HEK293 (cell line): Measurements from ENCODE around the gene CCM2.

ENCODE experiments used
- CTCF ChIA-PET: fragments of 350-600 bp; formaldehyde crosslinking; extraction: SDS; loops from one replicate; lab custom pipeline; 2021; ENCODE audit warnings: antibody characterized with exemption; lab: Yijun Ruan, JAX
- POLR2A ChIA-PET: fragments of 300-600 bp; formaldehyde crosslinking; extraction: SDS; loops from one replicate; lab custom pipeline; 2020; ENCODE audit warnings: antibody characterized with exemption, inconsistent platforms; lab: Yijun Ruan, JAX
- H3K27ac ChIP-seq: fragments of 200-500 bp; sonication (Bioruptor generic); 2 replicates; pipeline ENCODE4 v1.5.1; 2014; ENCODE audit warnings: low read depth, low read length, control low read depth, inconsistent platforms; ENCODE audit errors: extremely low read depth
- H3K36me3 ChIP-seq, 2 experiments: fragments of 200-500 bp in 1 of 2; sonication (Bioruptor generic) in 1 of 2; 1 replicate in 1 of 2; 2 replicates in 1 of 2; pipeline ENCODE4 v1.5.1; 2014 to 2017; ENCODE audit warnings: inconsistent platforms in 2 of 2, low read length in 2 of 2; ENCODE audit not compliant: control insufficient read depth in 2 of 2, insufficient read depth in 1 of 2
- H3K4me1 ChIP-seq: fragments of 200-500 bp; sonication (Bioruptor generic); 2 replicates; pipeline ENCODE4 v1.5.1; 2014; ENCODE audit warnings: mild to moderate bottlenecking, low read length, inconsistent platforms; ENCODE audit not compliant: control insufficient read depth, insufficient read depth
- H3K4me3 ChIP-seq: 2 replicates; pipeline ENCODE4 v1.5.1; 2011; ENCODE audit warnings: low read depth, mild to moderate bottlenecking, control low read depth, low read length, moderate library complexity
- H3K9me3 ChIP-seq: fragments of 200-500 bp; sonication (Bioruptor generic); 2 replicates; pipeline ENCODE4 v1.5.1; 2014; ENCODE audit warnings: low read depth, low read length, inconsistent platforms; ENCODE audit not compliant: control insufficient read depth, insufficient read depth
- BCL11A ChIP-seq: fragments of 450-650 bp; formaldehyde crosslinking; IDR thresholded peaks from 2 replicates; pipeline ENCODE4 v1.5.1; 2016; ENCODE audit warnings: low read depth, missing biosample characterization, missing genetic modification characterization
- BCL11B ChIP-seq: fragments of 450-650 bp; formaldehyde crosslinking; IDR thresholded peaks from 2 replicates; pipeline ENCODE4 v1.5.1; 2016; ENCODE audit warnings: low read depth, missing biosample characterization, missing genetic modification characterization
- GLI2 ChIP-seq: fragments of 450-650 bp; formaldehyde crosslinking; IDR thresholded peaks from 2 replicates; pipeline ENCODE4; 2017; ENCODE audit warnings: missing biosample characterization, missing genetic modification characterization, low read depth, borderline replicate concordance
- OVOL3 ChIP-seq: fragments of 450-650 bp; formaldehyde crosslinking; IDR thresholded peaks from 2 replicates; pipeline ENCODE4 v1.5.1; 2016; ENCODE audit warnings: missing biosample characterization, missing genetic modification characterization
- TCF7L2 ChIP-seq: IDR thresholded peaks from 2 replicates; pipeline ENCODE4 v1.6.1; 2011; ENCODE audit warnings: low read depth, mild to moderate bottlenecking, inconsistent platforms, low read length, moderate library complexity, borderline replicate concordance
- YY2 ChIP-seq: fragments of 450-650 bp; formaldehyde crosslinking; IDR thresholded peaks from 2 replicates; pipeline ENCODE4 v1.5.1; 2016; ENCODE audit warnings: missing biosample characterization, missing genetic modification characterization
- ZBTB17 ChIP-seq: fragments of 450-650 bp; formaldehyde crosslinking; IDR thresholded peaks from 2 replicates; pipeline ENCODE4 v1.5.1; 2016; ENCODE audit warnings: missing biosample characterization, missing genetic modification characterization
- ZFP3 ChIP-seq: fragments of 450-650 bp; formaldehyde crosslinking; IDR thresholded peaks from 2 replicates; pipeline ENCODE4 v1.5.1; 2016; ENCODE audit warnings: low read depth, missing biosample characterization, missing genetic modification characterization
- ZNF10 ChIP-seq: fragments of 450-650 bp; formaldehyde crosslinking; IDR thresholded peaks from 2 replicates; pipeline ENCODE4 v1.5.1; 2017; ENCODE audit warnings: missing biosample characterization, missing genetic modification characterization
- ZNF133 ChIP-seq: fragments of 450-650 bp; formaldehyde crosslinking; IDR thresholded peaks from 2 replicates; pipeline ENCODE4 v1.5.1; 2016; ENCODE audit warnings: missing biosample characterization, missing genetic modification characterization
- ZNF2 ChIP-seq: fragments of 450-650 bp; formaldehyde crosslinking; IDR thresholded peaks from 2 replicates; pipeline ENCODE4 v1.5.1; 2016; ENCODE audit warnings: missing biosample characterization, missing genetic modification characterization
- ZNF239 ChIP-seq: fragments of 450-650 bp; formaldehyde crosslinking; IDR thresholded peaks from 2 replicates; pipeline ENCODE4 v1.5.1; 2016; ENCODE audit warnings: missing biosample characterization, missing genetic modification characterization
- ZNF24 ChIP-seq: fragments of 450-650 bp; formaldehyde crosslinking; IDR thresholded peaks from 2 replicates; pipeline ENCODE4 v1.5.1; 2016; ENCODE audit warnings: missing biosample characterization, missing genetic modification characterization
- ZNF366 ChIP-seq: fragments of 450-650 bp; formaldehyde crosslinking; conservative IDR thresholded peaks from 2 replicates; pipeline ENCODE4 v1.5.1; 2016; ENCODE audit warnings: missing biosample characterization, missing genetic modification characterization
- ZNF776 ChIP-seq: fragments of 450-650 bp; formaldehyde crosslinking; IDR thresholded peaks from 2 replicates; pipeline ENCODE4 v1.5.0; 2017; ENCODE audit warnings: missing biosample characterization, missing genetic modification characterization, borderline replicate concordance
- ZNF792 ChIP-seq: fragments of 450-650 bp; formaldehyde crosslinking; IDR thresholded peaks from 2 replicates; pipeline ENCODE4 v1.5.1; 2016; ENCODE audit warnings: missing biosample characterization, missing genetic modification characterization
- ZNF837 ChIP-seq: fragments of 450-650 bp; formaldehyde crosslinking; IDR thresholded peaks from 2 replicates; pipeline ENCODE4 v1.5.1; 2016; ENCODE audit warnings: missing biosample characterization, missing genetic modification characterization
- ZSCAN23 ChIP-seq: fragments of 450-650 bp; formaldehyde crosslinking; IDR thresholded peaks from 2 replicates; pipeline ENCODE4 v1.5.1; 2016; ENCODE audit warnings: missing biosample characterization, missing genetic modification characterization
- TF ChIP-seq, protein P1 (sequence below): fragments of 450-650 bp; formaldehyde crosslinking; IDR thresholded peaks from 2 replicates; pipeline ENCODE4 v1.5.1; 2016; ENCODE audit warnings: missing biosample characterization, missing genetic modification characterization, borderline replicate concordance
- TF ChIP-seq, protein P2 (sequence below): fragments of 450-650 bp; formaldehyde crosslinking; IDR thresholded peaks from 2 replicates; pipeline ENCODE4 v1.5.1; 2016; ENCODE audit warnings: missing biosample characterization, missing genetic modification characterization
- TF ChIP-seq, protein P3 (sequence below): fragments of 450-650 bp; formaldehyde crosslinking; IDR thresholded peaks from 2 replicates; pipeline ENCODE4 v1.5.1; 2016; ENCODE audit warnings: missing biosample characterization, missing genetic modification characterization
- TF ChIP-seq, protein P4 (sequence below): fragments of 450-650 bp; formaldehyde crosslinking; IDR thresholded peaks from 2 replicates; pipeline ENCODE4 v1.5.1; 2016; ENCODE audit warnings: missing biosample characterization, missing genetic modification characterization
- TF ChIP-seq, protein P5 (sequence below): fragments of 450-650 bp; formaldehyde crosslinking; IDR thresholded peaks from 2 replicates; pipeline ENCODE4 v1.5.1; 2016; ENCODE audit warnings: missing biosample characterization, missing genetic modification characterization

Gene CCM2

DNA sequence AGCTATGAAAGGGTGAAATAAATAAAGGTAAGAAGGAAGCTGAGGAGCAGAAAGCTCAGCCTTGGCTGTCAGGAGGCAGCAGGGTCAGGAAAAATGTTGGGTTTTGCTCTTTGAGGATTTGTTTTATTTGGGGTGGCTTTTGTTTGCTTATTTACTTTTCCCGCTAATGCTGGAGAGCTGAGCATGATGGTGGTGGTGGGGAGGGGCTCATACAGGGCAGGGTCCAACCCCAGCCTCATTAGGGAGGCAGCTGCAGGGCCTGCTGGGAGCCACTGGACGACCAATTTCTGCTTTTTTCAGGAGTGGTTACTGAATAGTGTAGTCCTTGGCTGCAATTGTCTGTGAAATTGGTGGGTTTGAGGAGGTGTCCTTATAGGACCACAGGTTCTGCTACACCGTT lies 36.3 kb downstream of the CCM2 start:
- Histone ChIP-seq H3K4me3 (no peak overlapping the region), H3K4me1 (no peaks in the 10 kb centered on the region; the same call in 1 of the 2 replicates), H3K36me3 (peaks cover 4 to 18% of the 10 kb centered on the region in 2 experiments; a peak in 2 of 3 replicates), H3K9me3 (no peaks in the 10 kb centered on the region), H3K27ac (no peak overlapping the region)
- ChIA-PET CTCF (interaction anchor here (1.1 kb wide), 1 partner anchor 9 kb away, joined by 5 read pairs; no protein-coding TSS in a partner anchor), POLR2A (interaction anchor here (1.8 kb wide), 1 partner anchor 35 kb away, joined by 4 read pairs; no protein-coding TSS in a partner anchor)
- no peak for TF ChIP-seq OVOL3
- TF ChIP-seq, protein P1, sequence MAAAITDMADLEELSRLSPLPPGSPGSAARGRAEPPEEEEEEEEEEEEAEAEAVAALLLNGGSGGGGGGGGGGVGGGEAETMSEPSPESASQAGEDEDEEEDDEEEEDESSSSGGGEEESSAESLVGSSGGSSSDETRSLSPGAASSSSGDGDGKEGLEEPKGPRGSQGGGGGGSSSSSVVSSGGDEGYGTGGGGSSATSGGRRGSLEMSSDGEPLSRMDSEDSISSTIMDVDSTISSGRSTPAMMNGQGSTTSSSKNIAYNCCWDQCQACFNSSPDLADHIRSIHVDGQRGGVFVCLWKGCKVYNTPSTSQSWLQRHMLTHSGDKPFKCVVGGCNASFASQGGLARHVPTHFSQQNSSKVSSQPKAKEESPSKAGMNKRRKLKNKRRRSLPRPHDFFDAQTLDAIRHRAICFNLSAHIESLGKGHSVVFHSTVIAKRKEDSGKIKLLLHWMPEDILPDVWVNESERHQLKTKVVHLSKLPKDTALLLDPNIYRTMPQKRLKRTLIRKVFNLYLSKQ, result no peak
- no peak for TF ChIP-seq BCL11A (tag by site-specific recombination)
- TF ChIP-seq ZSCAN23 (tag by site-specific recombination), result no peak
- TF ChIP-seq BCL11B (tag by site-specific recombination), result no peak
- TF ChIP-seq ZNF792 (tag by site-specific recombination), result no peak
- no peak for TF ChIP-seq GLI2 (tag by site-specific recombination)
- TF ChIP-seq, protein P2, sequence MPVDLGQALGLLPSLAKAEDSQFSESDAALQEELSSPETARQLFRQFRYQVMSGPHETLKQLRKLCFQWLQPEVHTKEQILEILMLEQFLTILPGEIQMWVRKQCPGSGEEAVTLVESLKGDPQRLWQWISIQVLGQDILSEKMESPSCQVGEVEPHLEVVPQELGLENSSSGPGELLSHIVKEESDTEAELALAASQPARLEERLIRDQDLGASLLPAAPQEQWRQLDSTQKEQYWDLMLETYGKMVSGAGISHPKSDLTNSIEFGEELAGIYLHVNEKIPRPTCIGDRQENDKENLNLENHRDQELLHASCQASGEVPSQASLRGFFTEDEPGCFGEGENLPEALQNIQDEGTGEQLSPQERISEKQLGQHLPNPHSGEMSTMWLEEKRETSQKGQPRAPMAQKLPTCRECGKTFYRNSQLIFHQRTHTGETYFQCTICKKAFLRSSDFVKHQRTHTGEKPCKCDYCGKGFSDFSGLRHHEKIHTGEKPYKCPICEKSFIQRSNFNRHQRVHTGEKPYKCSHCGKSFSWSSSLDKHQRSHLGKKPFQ, result no peak
- no peak for TF ChIP-seq ZBTB17
- no peak for TF ChIP-seq YY2

DNA sequence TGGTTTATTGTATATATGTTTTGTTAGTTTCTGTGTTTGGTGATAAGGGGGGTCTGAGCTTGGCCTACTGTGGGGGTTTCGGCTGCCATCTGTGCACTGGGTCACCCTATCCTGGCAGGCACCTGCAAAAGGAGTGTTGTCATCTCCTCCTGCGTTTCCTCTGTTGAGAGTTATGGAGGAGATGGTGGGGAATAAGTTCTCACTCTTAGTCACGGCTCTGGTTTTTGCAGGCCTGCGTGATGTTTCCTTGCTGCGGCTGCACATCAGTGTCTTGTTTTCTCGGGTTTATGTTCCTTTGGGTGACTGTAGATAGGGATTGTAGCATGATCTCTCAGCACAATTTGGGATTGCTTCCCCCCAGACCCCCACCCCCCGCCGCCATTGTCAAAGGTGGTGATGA lies 36.8 kb downstream of the CCM2 start:
- CTCF ChIA-PET, result no interaction called here
- H3K27ac ChIP-seq, result no peak overlapping the region

More for the DNA sequence above, 36.8 kb downstream of the CCM2 start:
- TF ChIP-seq ZNF239 (tag by site-specific recombination) (no peak), ZNF776 (tag by site-specific recombination) (no peak), ZNF366 (tag by site-specific recombination) (no peak), ZNF133 (no peak), TCF7L2 (no peak), ZNF2 (tag by site-specific recombination) (no peak), ZNF10 (no peak), ZNF837 (tag by site-specific recombination) (no peak), ZFP3 (tag by site-specific recombination) (no peak), ZNF24 (tag by site-specific recombination) (no peak)
- TF ChIP-seq, protein P3, sequence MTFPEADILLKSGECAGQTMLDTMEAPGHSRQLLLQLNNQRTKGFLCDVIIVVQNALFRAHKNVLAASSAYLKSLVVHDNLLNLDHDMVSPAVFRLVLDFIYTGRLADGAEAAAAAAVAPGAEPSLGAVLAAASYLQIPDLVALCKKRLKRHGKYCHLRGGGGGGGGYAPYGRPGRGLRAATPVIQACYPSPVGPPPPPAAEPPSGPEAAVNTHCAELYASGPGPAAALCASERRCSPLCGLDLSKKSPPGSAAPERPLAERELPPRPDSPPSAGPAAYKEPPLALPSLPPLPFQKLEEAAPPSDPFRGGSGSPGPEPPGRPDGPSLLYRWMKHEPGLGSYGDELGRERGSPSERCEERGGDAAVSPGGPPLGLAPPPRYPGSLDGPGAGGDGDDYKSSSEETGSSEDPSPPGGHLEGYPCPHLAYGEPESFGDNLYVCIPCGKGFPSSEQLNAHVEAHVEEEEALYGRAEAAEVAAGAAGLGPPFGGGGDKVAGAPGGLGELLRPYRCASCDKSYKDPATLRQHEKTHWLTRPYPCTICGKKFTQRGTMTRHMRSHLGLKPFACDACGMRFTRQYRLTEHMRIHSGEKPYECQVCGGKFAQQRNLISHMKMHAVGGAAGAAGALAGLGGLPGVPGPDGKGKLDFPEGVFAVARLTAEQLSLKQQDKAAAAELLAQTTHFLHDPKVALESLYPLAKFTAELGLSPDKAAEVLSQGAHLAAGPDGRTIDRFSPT (tag by site-specific recombination), result no peak
- TF ChIP-seq, protein P4, sequence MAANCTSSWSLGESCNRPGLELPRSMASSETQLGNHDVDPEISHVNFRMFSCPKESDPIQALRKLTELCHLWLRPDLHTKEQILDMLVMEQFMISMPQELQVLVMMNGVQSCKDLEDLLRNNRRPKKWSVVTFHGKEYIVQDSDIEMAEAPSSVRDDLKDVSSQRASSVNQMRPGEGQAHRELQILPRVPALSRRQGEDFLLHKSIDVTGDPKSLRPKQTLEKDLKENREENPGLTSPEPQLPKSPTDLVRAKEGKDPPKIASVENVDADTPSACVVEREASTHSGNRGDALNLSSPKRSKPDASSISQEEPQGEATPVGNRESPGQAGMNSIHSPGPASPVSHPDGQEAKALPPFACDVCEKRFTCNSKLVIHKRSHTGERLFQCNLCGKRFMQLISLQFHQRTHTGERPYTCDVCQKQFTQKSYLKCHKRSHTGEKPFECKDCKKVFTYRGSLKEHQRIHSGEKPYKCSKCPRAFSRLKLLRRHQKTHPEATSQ (tag by site-specific recombination), result no peak
- TF ChIP-seq, protein P5, sequence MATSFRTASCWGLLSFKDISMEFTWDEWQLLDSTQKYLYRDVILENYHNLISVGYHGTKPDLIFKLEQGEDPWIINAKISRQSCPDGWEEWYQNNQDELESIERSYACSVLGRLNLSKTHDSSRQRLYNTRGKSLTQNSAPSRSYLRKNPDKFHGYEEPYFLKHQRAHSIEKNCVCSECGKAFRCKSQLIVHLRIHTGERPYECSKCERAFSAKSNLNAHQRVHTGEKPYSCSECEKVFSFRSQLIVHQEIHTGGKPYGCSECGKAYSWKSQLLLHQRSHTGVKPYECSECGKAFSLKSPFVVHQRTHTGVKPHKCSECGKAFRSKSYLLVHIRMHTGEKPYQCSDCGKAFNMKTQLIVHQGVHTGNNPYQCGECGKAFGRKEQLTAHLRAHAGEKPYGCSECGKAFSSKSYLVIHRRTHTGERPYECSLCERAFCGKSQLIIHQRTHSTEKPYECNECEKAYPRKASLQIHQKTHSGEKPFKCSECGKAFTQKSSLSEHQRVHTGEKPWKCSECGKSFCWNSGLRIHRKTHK, result no peak
- Histone ChIP-seq H3K4me1 (no peaks in the 10 kb centered on the region; the same call in 1 of the 2 replicates), H3K4me3 (no peak overlapping the region), H3K36me3 (peaks cover 6 to 22% of the 10 kb centered on the region in 2 experiments; a peak in 2 of 3 replicates), H3K9me3 (no peaks in the 10 kb centered on the region)
- POLR2A ChIA-PET, result interaction anchor here (1.0 to 1.8 kb wide), 2 partner anchors 36 to 37 kb away, joined by 4 to 9 read pairs; no protein-coding TSS in a partner anchor
